Esophagus muscularis mucosa (tissue), 4 donors: ENCODE results near the gene RAE1. TPM values are rescaled to one million over a fixed set of nuclear protein-coding genes. Genes with fewer than 3 reads are reported as not detected.
A peak's percentile ranks its signal among the peaks of the same experiment; 100 is the strongest.

Source experiments
- DNase-seq: peaks from one replicate; pipeline ENCODE4 v3.0.0-alpha.2; 2017; ENCODE audit errors: extremely low spot score
- H3K27ac ChIP-seq, 4 donors: fragments of 200-600 bp; sonication (generic); replicated peaks in 1 of 4; 1 replicate in 3 of 4; 2 replicates in 1 of 4; pipeline ENCODE4 v1.5.1; 2016 to 2019; ENCODE audit warnings: mild to moderate bottlenecking in 1 of 4
- H3K27me3 ChIP-seq, 4 donors: fragments of 200-600 bp; sonication (generic); one replicate each; pipeline versions ENCODE4 v1.5.1 to v1.6.0; 2016 to 2019
- H3K36me3 ChIP-seq, 4 donors: fragments of 200-600 bp; sonication (generic); one replicate each; pipeline ENCODE4 v1.5.1; 2016 to 2019
- H3K4me1 ChIP-seq, 4 donors: fragments of 200-600 bp; sonication (generic); one replicate each; pipeline ENCODE4 v1.5.1; 2016 to 2019
- H3K4me3 ChIP-seq, 4 donors: fragments of 200-600 bp; sonication (generic); 1 replicate in 2 of 4; 2 replicates in 2 of 4; pipeline ENCODE4 v1.5.1; 2016 to 2019; ENCODE audit warnings: mild to moderate bottlenecking in 4 of 4, moderate library complexity in 1 of 4
- H3K9me3 ChIP-seq, 4 donors: fragments of 200-600 bp; sonication (generic); 1 replicate in 3 of 4; 2 replicates in 1 of 4; pipeline ENCODE4 v1.5.1; 2016 to 2019
- EP300 ChIP-seq: sonication (generic); formaldehyde crosslinking; IDR thresholded peaks from one replicate; pipeline ENCODE4 v1.6.1; 2017; ENCODE audit warnings: antibody characterized with exemption
- POLR2A ChIP-seq: fragments of 450-650 bp; IDR thresholded peaks from one replicate; pipeline ENCODE4 v1.6.1; 2017; ENCODE audit warnings: antibody characterized with exemption, moderate library complexity, mild to moderate bottlenecking, low read depth
- POLR2AphosphoS5 ChIP-seq, 2 donors: sonication (generic); formaldehyde crosslinking; IDR thresholded peaks; one replicate each; pipeline ENCODE4 v1.6.1; 2017; ENCODE audit warnings: antibody characterized with exemption in 2 of 2
- WGBS: methylation state at CpG from one replicate; pipeline ENCODE4 v1.1.5; 2018; 5-methylcytosine and 5-hydroxymethylcytosine counted together
- intact Hi-C: fragments of 100-400 bp; cut with DNase I; formaldehyde crosslinking; loops from one replicate; pipeline ENCODE4 v1.15.1; 2023
- total RNA-seq, 4 donors: library from RNA; depleted of rRNA; stranded (reverse); fragments of >200 nt; gene quantifications; one replicate each; pipeline versions ENCODE4 v1.1.0 to v1.2.1, GENCODE V29; 2016
- TF ChIP-seq, protein P1 (sequence below), 3 experiments: fragments of 200-600 bp in 2 of 3; fragments of 450-650 bp in 1 of 3; sonication (generic) in 2 of 3; IDR thresholded peaks; one replicate each; pipeline ENCODE4 v1.5.1; 2017 to 2019; ENCODE audit warnings: antibody characterized with exemption in 3 of 3, mild to moderate bottlenecking in 2 of 3, moderate library complexity in 1 of 3

Gene RAE1
- total RNA-seq, 4 donors from 2014 or later: 15.0 to 24.1 (median 21.5) TPM

DNA sequence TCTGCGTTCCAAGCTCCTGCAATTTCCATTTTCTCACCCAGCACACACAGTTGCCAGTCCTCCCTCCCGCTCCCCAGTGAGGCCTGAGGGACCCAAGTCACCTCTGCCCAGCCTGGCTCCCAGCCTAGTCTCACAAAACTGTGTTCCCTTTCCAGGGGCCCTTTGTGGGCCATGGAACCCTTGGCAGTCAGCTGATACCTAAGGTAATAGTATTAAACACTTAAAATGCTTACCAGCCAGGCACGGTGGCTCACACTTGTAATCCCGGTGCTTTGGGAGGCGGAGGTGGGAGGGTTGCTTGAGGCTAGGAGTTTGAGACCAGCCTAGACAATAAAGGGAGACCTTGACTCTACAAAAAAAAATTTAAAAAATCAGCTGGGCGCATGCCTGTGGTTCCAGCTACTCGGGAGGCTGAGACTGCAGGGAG is 36.9 kb downstream of the RAE1 start:
- intact Hi-C loops: loop anchor here (2.0 to 10.0 kb wide), 2 partner anchors 107 to 817 kb away; no protein-coding TSS in a partner anchor

DNA sequence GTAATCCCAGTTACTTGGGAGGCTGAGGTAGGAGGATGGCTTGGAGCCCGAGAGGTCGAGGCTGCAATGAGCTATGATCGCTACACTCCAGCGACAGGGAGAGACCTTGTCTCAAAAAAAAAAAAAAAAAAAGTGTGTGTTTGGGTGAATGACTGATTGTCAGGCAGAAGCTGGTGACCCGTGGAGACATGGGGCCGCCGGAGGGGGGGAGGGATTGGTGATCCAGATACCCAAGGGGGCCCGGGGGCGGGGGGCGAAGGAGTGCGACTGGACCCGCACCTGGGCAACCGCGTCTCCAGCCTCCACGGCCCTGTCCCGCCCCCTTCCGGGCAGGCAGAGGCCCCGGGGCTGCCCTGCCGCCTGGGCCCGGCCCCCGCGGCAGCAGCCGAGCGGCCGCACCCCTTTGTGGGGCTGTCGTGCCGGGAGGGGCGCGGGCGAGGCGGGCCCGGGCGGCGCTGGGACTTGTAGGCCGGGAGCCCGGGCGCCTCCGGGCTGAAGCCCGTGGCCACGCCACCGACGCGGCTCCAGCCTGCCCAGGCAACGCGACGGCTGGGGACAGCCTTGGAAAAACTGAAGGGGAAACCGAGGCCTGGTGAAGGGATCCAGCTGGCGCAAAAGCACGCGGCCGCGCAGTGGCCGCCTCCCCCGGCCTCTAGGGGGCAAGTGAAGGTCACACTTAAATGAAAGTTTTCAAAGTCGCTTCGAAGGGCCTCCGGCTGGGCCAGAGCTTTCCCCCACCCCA is 38.1 kb downstream of the RAE1 start:
- TF ChIP-seq POLR2AphosphoS5 (IDR thresholded peaks at IDR 0.05) (peak; percentile 41 to 69), POLR2A (peak; percentile 49), EP300 (no peak)
- TF ChIP-seq, protein P1, sequence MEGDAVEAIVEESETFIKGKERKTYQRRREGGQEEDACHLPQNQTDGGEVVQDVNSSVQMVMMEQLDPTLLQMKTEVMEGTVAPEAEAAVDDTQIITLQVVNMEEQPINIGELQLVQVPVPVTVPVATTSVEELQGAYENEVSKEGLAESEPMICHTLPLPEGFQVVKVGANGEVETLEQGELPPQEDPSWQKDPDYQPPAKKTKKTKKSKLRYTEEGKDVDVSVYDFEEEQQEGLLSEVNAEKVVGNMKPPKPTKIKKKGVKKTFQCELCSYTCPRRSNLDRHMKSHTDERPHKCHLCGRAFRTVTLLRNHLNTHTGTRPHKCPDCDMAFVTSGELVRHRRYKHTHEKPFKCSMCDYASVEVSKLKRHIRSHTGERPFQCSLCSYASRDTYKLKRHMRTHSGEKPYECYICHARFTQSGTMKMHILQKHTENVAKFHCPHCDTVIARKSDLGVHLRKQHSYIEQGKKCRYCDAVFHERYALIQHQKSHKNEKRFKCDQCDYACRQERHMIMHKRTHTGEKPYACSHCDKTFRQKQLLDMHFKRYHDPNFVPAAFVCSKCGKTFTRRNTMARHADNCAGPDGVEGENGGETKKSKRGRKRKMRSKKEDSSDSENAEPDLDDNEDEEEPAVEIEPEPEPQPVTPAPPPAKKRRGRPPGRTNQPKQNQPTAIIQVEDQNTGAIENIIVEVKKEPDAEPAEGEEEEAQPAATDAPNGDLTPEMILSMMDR (IDR thresholded peaks at IDR 0.05): peak in 2 of 3 experiments; percentile 20 to 31
- Histone ChIP-seq H3K4me3 (peak overlapping the region; percentile 46 to 59 (median 48)), H3K4me1 (peaks cover 41 to 54% (median 47%) of the 10 kb centered on the region in 4 donors), H3K36me3 (peaks cover 0 to 22% (median 18%) of the 10 kb centered on the region in 4 donors), H3K27me3 (no peaks in the 10 kb centered on the region), H3K27ac (peak overlapping the region; percentile 82 to 94 (median 85)), H3K9me3 (no peaks in the 10 kb centered on the region)
- 32% methylated on average over 5 of the region's 57 CpGs for WGBS
- DNase-seq: no peak
- intact Hi-C loops: loop anchor here (2.0 to 10.0 kb wide), 2 partner anchors 106 to 816 kb away; no protein-coding TSS in a partner anchor

More for the DNA sequence above, 36.9 kb downstream of the RAE1 start:
- TF ChIP-seq POLR2A (no peak), EP300 (no peak), POLR2AphosphoS5 (IDR thresholded peaks at IDR 0.05) (no peak)
- TF ChIP-seq, protein P1 (IDR thresholded peaks at IDR 0.05): no peak
- H3K36me3 ChIP-seq: peaks cover 0 to 16% (median 10%) of the 10 kb centered on the region in 4 donors
- H3K4me3 ChIP-seq: no peak overlapping the region
- peak overlapping the region in 1 of 4 donors; percentile 86 for H3K27ac ChIP-seq
- no peaks in the 10 kb centered on the region for H3K27me3 ChIP-seq
- no peaks in the 10 kb centered on the region for H3K9me3 ChIP-seq
- DNase-seq: no peak
- WGBS: 89% methylated on average over 7 of the region's 7 CpGs
- H3K4me1 ChIP-seq: peaks cover 29 to 42% (median 36%) of the 10 kb centered on the region in 4 donors

DNA sequence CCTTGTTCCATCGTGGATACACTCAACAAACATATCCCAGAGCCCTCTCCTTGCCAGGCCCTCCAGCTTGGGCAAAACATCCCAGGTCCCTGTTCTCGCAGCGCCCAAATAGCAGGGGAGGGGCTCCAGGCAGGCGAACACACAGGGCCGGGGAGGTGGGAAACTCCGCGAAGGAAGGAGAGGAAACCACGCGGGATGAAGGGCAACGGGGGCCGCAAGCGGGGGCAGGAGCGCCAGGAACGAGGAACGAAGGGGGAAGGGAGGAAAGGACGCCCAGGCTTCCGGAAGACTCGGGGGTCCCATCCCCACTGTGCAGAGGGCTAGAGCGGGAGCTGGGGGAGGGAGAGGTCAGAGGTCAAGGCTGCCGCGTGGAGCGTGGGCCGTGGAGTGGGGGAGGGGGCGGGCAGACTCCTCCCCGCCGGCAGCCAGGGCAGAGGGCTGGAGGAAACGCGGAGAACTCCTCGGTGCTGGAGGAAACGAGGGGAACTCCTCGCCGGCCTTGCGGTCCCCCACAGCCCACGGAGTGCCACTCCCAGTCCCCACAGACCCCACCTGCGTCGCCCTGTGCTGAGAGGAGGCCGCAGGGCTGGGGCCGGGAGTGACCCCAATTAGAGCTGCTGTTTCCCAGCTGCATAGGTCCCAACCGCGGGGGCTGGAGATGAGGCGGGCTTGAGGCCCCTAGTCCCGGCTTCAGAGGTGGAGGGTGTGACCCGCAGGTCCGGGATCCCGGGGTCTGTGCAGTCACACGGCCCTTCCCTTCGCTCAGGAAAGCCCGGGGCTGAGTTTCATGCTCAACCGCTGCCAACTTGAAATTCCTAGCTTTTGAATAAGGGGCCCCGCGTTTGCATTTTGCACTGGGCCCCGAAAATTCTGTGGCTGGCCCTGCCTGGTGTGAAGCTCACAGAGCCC is 38.9 kb downstream of the RAE1 start:
- WGBS: 40% methylated on average over 32 of the region's 52 CpGs
- TF ChIP-seq, protein P1 (IDR thresholded peaks at IDR 0.05): no peak
- no peak for TF ChIP-seq EP300
- H3K4me1 ChIP-seq: peaks cover 49 to 56% (median 53%) of the 10 kb centered on the region in 4 donors
- peak overlapping the region; percentile 46 to 59 (median 48) for H3K4me3 ChIP-seq
- no peaks in the 10 kb centered on the region for H3K27me3 ChIP-seq
- peaks cover 0 to 22% (median 15%) of the 10 kb centered on the region in 4 donors for H3K36me3 ChIP-seq
- H3K27ac ChIP-seq: peak overlapping the region; percentile 82 to 94 (median 85)
- DNase-seq: no peak
- intact Hi-C loops: loop anchor here (2.0 to 10.0 kb wide), 2 partner anchors 105 to 815 kb away; no protein-coding TSS in a partner anchor
- H3K9me3 ChIP-seq: no peaks in the 10 kb centered on the region

DNA sequence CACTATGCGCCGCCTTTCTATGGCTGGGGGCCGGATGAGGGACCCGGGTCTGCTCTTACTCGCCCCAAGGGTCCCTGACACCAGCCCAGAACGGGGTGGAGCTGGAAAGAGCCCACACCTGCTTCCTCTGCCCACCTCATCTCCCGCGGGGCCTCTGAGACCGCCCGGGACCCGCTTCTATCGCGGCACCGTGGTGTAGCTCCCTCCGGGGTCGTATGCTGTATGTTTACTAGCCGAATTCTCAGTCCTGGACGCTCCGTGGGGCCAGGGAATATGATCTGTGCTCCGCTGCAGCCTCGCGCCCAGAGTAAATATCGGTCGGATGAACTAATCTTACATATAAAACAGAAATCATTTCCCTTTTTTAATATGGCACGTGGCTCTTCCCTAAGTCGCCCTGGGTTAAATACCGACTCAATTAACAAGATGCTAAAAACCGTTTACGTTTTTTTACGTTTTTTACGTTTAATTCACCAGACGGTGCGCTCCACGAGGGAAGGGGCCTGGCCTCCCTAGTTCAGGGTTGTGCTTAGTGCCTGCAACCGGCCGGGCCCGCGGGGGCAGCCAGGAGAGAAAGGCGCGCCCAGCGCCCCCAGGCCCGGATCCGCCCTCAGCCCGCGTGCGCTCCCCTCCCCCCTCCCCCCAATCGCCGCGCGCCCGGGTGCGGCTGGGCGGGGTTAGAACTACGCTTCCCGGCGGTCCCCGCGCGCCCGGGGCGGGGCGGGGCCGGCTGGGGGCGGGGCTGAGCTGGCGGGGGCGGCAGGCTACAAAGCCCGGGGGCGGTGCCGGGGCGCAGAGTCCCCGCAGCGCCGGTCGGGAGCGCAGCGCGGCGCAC is 39.8 kb downstream of the RAE1 start, which contains the start of gene RBM38:
Gene RBM38, plus strand, starts transcription at position 793 of the 835 bp plus-strand sequence. CDS start 186 bp downstream, outside the sequence.
- H3K27me3 ChIP-seq: no peaks in the 10 kb centered on the region
- peak in 1 of 2 donors; percentile 58 for TF ChIP-seq POLR2AphosphoS5 (IDR thresholded peaks at IDR 0.05)
- TF ChIP-seq, protein P1 (IDR thresholded peaks at IDR 0.05): no peak
- H3K4me3 ChIP-seq: peak within 1 kb of the TSS; percentile 84 to 94 (median 88)
- peaks cover 52 to 65% (median 61%) of the 10 kb centered on the region in 4 donors for H3K4me1 ChIP-seq
- H3K27ac ChIP-seq: peak within 1 kb of the TSS; percentile 93 to 95 (median 94)
- H3K9me3 ChIP-seq: no peaks in the 10 kb centered on the region
- peaks cover 0 to 21% (median 10%) of the 10 kb centered on the region in 4 donors for H3K36me3 ChIP-seq
- intact Hi-C loops: no loop called here
- 46% methylated on average over 35 of the region's 78 CpGs for WGBS
- no peak for DNase-seq
